Head of caudate nucleus (tissue), 42 donors: Measurements from ENCODE around the gene RPS19.
"Not testable (repeated sequence)": the region's sequence is repeated elsewhere in the genome, so short reads cannot be mapped to it uniquely, and the experiment has no call there.

Source experiments
- DNase-seq, 42 donors: peaks; one replicate each; pipeline versions ENCODE4 v3.0.0 to v3.0.0-alpha.2; 2020 to 2021; ENCODE audit warnings: mixed read lengths in 7 of 42
- intact Hi-C: fragments of 100-400 bp; cut with DNase I; formaldehyde crosslinking; loops from one replicate; pipeline ENCODE4 v1.15.0; 2022

Gene RPS19

DNA sequence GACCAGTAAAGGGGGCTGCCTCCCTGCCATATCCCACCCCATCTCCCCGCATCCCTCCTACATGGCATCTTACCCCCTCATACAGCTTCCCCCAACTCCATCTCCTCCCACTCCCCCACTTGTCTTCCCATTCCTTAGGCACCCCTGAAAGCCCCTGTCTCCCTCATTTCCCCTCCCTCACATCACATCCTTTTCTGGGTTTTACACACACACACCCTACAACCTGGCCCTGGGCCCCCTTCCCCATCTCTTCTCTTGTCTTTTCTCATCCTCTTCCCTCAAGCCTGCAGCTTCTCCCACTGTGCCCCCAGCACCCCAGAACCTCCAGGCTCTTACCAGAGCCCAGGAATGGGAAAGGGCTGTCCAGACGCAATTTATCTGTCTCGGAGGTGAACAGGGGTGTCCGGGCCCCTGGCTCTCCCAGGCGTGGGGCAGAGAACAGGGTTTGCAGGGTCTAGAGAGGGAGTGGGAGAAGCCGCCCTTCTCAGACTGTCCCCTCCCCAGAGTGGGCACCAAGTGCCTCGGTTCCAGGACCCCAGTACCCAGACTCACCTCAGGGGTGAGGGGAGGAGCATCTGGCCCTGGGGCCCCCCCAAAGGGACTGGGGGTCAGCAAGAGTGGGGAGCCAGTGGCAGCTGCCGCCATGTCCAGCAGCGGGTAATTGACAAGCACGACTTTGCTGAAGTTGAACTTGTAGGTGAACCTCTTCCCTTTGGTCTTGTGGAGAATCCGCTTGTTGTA lies 48.8 kb downstream of the RPS19 start:
- no peak for DNase-seq
- intact Hi-C loops = no loop called here

DNA sequence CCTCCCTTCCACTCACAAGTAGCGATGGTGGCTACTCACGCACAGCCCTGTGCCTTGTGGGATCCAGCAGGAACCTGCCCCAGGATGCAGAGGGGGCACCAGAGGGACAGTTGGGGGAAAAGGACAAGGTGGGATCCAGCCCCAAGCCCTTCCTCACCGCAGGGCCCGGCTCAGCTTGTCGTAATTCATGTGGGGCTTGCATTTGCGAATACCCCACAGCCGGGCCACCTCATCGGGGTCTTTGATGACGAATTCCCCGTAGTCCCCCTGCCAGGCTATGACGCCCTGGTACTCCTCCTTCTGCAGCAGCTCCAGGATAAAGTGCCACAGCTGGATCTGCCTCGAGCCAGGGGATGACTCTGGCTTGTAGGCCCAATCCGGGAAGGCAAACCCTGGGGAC lies 49.7 kb downstream of the RPS19 start:
- no peak for DNase-seq
- intact Hi-C loops = no loop called here

DNA sequence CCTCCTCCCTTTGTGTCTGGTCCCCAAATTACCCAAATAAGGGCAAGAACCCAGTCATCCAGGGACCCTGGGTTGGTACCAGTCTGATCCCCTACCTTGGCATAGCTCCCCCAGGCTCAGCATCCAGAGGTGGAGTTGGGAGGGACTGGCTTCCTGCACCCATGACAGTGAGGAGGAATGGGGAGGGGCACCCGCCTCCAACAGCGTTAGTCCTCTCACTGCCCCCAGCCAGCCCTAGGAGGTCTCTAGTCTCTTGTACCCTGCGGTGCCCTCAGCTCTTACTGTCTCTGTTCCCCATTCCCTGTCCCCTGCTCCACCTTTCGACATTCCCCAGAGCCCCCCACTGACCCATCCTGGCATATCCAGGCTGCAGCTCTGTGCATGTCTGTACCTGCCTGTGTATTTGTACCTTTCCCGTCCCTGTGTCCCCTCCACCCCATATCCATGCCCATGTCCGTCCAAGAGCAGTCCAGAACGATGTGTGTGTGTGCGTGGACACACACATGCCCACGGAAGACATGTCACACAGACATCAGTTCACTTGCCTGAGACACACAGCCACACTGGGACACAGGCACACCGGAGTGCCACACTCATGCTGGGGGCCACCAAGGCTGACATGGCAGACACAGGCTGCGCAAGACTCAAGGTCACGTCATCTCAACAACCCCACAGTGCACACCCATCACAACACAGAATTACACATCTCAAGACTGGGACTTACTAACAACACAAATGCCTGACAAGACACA lies 50.4 kb downstream of the RPS19 start:
- no peak for DNase-seq
- intact Hi-C loops = no loop called here

DNA sequence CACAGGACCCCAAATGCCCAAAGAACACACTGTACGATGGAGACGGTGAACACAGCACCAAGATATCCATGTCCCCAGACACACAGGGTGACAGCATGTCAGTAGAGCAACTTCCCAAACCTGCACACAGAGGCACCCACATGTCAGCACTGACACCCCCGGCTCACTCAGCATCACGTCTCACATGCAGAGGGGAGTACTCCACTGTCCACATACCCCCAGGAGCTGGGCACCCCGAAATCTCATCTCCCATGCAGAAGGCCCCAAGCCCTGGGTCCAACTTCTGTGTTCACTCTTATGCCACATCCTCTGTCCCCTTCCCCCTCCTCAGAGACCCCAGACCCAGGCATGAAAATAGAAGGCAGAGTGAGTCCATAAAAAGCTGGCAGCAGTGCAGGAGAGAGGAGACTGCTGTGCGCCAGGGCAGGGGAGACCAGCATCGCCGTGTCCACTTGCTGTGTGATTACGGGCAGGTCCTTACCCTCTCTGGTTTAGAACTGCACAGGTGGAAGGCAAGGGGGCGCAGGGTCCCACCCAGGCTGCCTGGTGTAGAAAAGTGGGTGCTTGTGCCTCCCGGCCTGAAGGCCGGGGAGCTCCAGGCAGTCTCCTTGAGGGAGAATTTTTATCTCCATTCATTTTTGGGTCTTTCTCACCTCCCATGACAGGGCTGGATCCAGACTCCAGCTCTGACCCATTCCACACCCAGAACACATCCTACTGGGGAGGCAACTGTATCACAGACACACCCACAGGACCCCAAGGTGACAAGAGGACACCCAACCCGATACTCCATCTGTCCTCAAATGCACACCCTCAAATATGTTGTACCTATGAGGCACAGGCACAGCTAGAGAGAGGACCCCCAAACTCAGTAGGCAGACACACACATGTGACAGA lies 51.2 kb downstream of the RPS19 start:
- no peak for DNase-seq
- intact Hi-C loops = no loop called here

DNA sequence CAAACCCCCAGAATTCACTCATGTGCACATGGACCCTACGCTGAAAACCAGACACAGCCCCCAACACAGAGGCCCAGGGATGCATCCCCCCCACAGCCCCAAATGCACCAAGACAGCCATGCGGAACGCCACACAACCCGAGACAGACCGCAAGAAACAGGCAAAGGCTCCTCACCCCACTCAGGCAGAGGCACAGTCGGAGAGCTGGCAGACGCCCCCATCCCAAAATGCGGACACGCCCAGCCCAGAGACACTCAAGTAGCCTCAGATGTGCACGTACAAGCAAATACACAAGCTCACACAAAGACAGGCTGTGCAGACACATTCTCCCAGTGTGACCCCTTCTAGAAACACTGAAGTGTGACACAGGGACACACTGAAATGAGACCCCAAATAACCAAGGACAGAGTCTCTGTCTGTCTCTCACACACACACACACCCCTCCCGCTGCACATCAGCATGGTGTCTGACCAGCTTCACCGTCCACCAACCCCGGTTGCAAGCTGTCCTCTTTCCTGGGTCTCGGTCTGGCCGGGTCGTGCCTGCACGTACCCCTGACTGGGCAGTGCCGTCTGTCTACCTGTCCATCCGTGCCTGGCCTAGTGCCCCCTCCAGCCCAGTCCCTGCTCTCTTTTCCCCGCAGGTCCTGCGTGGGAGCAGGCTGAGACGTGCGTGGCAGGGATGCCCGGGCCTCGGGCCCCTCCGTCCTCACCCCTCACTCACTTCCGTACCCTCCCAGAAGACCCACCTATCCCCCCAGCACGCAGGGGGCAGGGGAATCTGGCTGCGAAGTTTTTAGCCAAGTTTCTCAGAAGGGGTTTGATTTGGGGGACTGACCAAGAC lies 52.1 kb downstream of the RPS19 start:
- no peak for DNase-seq
- intact Hi-C loops = no loop called here

DNA sequence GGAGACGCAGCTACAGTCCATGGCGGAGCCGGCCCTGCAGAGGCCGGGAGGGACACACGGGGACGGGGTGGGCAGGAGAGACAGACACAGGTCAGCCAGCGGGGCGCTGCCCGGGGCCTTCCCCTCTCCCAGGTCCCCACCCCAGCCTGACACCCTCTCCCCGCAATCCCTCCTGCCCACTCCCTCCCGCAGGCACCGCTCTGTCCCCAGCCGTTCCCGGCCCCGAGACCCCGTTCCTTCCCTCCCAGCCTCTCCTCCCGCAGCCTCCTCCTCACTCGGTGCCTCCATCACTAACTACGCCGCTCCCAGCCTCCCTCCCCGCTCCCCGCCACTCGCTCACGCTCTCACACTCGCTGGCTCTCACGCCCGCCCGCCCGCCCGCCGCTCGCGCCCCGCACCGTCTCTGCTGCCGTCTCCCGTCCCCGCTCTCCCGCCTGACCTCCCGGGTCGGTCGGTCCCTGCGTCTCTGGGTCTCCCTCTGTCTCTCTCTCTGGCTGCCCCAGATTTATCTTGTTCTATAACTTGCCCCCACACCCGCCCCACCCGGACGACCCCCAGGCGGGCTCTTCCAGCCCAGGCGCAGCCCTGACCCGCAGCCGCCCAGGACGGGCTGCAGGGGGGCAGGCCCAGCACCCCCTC lies 53.0 kb downstream of the RPS19 start:
- intact Hi-C loops = no loop called here
- DNase-seq = peak in 2 of 42 donors; percentile 4 to 13

DNA sequence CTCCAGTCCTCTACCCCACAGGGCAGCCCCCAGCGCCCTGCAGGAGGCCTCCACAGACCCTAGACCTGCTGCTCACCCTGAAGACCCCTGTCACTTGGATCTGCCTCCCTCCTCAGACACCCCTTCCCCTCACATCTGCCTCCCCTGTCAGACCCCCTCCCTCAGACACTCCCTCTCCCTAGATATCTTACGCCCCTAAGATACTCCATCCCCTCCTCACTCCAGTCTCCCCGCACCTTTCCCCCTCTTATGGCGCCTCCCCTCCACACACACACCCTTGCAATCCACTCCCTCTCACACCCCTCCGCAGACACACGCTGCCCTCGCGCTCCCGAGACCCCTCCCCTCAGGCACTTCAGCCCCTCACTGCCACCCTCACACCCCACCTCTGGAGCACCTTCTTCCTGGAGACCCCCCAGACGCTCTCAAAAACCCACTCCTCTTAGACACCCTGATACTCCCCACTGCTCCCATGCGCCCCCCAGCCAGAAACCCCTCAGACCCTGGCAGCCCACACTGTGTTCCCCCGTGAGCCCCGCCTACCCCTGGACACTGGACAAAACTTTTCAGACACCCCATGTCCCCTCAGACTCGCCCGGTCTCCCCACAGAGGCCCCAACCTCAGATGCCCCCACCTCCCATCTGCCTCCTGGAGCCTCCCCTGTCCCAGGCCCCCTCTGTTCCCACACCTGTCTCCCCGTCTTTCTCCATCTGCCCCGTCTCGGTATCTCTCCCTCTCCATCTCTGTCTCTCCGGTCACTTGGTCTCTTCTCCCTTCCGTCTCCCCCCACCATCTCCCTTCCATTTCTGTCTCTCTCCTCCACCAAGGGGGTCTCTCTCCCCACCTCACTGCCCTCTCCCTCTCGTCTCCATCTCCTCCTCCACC lies 53.7 kb downstream of the RPS19 start:
- intact Hi-C loops = no loop called here
- DNase-seq = no peak

DNA sequence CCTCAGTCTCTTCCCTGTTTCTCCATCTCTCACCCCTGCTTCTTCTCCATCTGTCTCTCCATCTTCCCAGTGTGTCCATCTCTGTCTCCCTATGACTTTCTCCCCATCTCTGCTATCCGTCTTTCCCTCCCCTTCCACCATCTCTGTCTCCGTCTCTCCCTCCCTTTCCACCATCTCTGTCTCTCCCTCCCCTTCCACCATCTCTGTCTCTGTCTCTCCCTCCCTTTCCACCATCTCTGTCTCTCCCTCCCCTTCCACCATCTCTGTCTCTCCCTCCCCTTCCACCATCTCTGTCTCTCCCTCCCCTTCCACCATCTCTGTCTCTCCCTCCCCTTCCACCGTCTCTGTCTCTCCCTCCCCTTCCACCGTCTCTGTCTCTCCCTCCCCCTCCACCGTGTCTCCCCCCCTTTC lies 54.4 kb downstream of the RPS19 start:
- intact Hi-C loops, DNase-seq: not testable (repeated sequence)

DNA sequence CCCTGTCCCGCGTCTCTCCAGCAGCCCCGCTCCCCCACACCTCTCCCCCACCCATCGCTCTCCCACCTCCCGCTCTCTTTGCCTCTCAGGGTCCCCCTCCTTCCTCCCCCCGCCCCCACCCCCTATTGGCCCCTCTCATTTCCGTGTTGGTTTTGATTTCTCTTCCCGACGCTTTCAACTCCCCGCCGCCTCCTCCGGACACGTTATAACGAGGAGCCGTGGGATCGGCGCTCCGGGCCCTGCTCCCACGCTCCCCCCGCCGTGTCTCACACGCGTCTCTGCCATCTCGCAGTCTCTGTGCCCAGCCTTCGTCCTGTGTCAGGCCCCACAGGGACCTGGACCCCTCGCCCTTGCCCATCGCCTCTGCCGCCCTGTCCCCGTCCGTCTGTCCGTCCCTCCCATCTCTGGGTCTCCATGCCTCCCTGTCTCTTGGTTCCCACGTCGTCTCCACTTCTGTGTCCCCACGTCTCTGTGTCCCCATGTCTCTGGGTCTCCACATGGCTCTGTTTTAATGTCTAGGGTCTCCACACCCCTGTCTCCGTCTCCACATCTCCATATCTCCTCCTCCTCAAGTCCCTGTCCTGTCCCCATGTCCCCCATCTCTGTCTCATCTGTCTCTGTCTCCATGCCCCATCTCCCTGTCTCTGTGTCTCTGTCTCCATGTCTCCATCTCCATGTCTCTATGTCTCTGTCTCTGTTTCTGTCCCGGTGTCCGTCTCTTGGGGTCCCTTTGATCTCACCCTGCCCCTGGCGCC lies 55.1 kb downstream of the RPS19 start:
- DNase-seq = no peak
- intact Hi-C loops = no loop called here

DNA sequence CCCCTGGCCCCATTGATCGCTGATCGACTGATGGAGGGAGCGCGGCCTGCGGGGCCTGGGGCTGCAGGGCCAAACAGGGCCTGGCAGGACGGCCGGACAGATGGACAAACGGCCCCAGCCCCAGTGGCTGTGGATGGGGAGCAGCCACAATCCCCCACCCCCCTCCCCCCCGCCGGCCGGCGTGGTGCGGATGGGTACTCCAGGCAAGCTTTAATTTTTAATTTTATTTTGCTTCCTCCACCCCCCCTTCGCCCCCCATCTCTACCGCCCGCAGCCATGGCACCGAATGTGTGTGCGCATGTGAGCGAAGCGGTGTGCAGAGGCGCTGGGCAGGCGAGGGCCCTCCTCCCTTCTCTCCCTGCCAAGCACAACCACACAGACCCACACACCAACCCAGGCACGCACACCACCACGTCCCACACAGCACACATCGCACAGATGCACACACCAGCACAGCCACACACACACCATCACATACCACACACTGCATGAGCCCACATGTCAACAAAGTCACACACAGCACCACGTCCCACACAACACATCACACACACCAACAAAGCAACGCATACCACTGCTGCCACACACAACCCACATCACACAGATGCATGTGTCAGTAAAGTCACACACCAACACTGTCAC lies 55.8 kb downstream of the RPS19 start:
- DNase-seq = no peak
- intact Hi-C loops = no loop called here

DNA sequence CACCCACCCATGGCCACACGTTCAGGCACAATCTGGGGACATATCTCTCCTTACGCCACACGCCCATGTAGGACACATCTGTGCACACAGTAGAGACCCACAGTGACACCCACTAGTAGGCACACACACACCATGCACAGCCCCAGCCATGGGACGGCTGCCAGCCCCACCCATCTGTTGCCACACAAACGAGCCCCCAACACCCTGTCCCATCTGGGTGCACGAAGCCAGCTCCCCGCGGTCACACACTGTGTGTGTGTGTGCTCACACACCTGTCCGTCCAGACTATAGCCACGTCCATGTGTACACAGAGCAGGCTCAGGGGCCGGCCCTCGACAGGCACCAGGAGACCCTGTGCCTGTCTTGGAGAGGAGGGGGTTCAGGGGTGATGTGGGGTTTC lies 57.6 kb downstream of the RPS19 start:
- DNase-seq = no peak
- intact Hi-C loops = no loop called here

DNA sequence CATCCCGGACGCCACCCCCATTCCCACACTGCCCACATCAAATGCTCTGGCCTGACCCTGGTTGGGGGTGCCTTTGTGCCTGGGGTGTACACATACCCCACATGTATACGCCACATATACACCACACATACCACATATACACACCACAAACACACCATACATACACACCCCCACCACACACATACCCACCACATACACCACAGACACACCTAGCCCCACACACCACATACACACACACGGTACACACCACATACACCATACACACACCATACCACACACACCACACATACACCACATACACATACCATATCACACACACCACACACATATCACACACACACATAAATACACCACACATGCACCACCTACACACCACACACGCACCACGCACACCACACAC lies 58.0 kb downstream of the RPS19 start:
- no peak for DNase-seq
- intact Hi-C loops = no loop called here

DNA sequence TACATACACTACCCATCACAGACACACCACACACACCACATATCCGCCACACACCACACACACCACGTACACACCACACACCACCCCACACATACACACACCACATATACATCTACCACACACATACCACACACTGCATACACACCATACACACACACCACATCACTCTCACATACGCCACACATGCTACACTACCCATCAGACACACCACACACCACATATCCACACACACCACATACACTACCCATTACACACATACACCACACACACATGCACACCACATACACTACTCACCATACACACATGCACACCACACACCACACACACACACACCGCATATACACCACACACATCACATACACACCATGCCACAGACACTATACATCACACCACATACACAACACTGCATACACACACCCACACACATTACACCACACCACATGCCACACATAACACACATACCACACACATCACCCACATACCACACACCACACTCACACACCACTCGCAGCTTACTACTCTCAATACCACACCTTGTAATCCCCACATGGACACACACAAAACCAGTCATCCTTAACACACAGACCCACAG lies 58.7 kb downstream of the RPS19 start:
- intact Hi-C loops = no loop called here
- no peak for DNase-seq

DNA sequence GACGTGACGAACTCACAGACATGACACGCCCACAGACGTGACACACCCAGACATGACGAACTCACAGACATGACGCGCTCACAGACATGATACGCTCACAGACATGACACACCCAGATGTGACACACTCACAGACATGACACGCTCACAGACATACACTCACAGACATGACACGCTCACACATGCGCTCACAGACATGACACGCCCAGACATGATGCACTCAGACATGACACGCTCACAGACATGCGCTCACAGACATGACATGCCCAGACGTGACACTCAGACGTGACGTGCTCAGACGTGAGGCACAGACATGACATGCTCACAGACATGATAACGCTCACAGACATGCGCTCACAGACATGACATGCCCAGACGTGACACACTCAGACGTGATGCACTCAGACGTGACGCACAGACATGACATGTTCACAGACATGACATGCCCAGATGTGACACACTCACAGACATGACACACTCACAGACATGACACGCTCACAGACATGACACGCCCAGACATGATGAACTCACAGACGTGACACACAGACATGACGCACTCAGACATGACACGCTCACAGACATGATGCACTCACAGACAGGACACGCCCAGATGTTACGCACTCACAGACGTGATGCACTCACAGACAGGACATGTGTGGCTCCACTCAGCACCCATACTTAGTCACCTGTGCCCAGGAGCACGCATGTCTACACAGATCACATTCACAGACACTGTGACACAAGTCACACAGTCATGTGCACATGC lies 60.1 kb downstream of the RPS19 start:
- DNase-seq = no peak

DNA sequence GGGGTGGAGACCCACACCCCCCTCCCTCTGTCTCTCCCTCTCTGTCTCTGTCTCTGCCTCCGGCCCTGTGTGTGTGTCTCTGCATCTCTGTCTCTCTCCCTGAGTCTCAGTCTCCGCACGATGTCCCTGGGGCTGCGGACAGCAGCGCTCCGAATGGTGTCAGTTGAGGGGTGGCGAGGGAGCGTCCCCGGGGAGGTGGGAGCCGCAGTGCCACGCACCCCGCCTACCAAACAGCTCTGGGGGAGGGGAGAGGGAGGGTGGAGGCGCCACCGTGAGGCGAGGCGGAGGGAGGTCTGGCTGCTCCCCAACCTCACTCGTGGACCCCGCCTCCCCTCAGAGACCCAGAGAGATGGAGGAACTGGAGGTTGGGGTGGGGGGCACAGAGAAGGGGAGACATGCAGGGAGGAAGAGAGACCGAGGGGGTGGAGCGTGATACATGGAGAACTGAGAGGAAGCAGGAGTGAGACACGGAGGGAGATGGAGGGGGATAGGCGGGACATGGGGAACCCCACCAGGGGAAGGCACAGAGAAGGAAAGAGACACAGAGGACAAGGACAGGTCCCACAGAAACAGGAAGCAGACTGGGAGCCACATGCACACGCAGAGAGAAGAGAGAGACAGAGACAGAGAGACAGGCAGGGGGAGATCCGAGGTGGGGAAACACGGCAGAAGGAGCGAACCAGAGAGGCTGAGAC lies 61.0 kb downstream of the RPS19 start:
- intact Hi-C loops = no loop called here
- DNase-seq = no peak

More for the DNA sequence above, 60.1 kb downstream of the RPS19 start:
- intact Hi-C loops = no loop called here
